ENCODE data around the gene GVQW3.

DNA sequence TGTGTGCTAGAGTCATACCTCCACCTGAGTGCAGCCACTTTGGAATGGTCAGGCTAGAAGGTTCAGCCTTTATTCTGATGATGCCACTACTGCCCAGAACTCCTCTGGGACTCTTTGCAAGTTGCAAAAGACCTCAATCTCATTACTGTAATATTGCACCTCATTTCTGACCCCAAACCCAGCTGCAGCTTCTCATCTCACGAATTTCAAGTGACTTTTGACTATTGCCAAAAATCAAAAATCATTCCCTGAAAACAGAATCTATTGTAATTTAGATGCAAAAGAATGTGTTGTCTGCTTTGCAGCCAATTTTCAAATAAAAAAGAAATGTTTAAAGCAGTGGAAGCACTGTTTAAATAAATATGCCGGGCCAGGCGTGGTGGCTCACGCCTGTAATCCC, 25.2 kb downstream of the GVQW3 start:
- no peak for TF ChIP-seq POLR2A (IDR thresholded peaks at IDR 0.05)
- TF ChIP-seq, protein P1, sequence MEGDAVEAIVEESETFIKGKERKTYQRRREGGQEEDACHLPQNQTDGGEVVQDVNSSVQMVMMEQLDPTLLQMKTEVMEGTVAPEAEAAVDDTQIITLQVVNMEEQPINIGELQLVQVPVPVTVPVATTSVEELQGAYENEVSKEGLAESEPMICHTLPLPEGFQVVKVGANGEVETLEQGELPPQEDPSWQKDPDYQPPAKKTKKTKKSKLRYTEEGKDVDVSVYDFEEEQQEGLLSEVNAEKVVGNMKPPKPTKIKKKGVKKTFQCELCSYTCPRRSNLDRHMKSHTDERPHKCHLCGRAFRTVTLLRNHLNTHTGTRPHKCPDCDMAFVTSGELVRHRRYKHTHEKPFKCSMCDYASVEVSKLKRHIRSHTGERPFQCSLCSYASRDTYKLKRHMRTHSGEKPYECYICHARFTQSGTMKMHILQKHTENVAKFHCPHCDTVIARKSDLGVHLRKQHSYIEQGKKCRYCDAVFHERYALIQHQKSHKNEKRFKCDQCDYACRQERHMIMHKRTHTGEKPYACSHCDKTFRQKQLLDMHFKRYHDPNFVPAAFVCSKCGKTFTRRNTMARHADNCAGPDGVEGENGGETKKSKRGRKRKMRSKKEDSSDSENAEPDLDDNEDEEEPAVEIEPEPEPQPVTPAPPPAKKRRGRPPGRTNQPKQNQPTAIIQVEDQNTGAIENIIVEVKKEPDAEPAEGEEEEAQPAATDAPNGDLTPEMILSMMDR (IDR thresholded peaks at IDR 0.05), result no peak

Measured in heart left ventricle (tissue), 13 donors.